ENCODE results near the gene HTT. TPM values are rescaled to one million over a fixed set of nuclear protein-coding genes. Genes with fewer than 3 reads are reported as not detected.
A peak's percentile ranks its signal among the peaks of the same experiment; 100 is the strongest.

Gene HTT
- total RNA-seq, 1 experiment from 2014 or later, result 37.4 TPM

GRCh38 chr4:3234171-3235029, 159.9 kb downstream of the HTT start:
- H3K36me3 ChIP-seq (ENCODE audit: control insufficient read depth in 1 of 2, insufficient read depth in 2 of 2, low read length in 2 of 2), result peaks cover 10 to 12% of the 10 kb centered on the region in 2 experiments; a peak in 3 of 4 replicates
- no TSS peak for BruUV-seq (replicated peaks)
- TF ChIP-seq YY1 (IDR thresholded peaks at IDR 0.05; ENCODE audit: extremely low read depth, insufficient replicate concordance, low read depth, low read length) (no peak), EGR1 (IDR thresholded peaks at IDR 0.05; ENCODE audit: low read depth) (no peak), POLR2AphosphoS5 (IDR thresholded peaks at IDR 0.05; ENCODE audit: low read depth, low read length) (no peak), TCF7L2 (IDR thresholded peaks at IDR 0.05; ENCODE audit: borderline replicate concordance, extremely low read depth, insufficient read depth, insufficient read length) (no peak), MAX (IDR thresholded peaks at IDR 0.05) (0 out of 2 replicates have a peak, but pooled peaks have one; percentile 21), SIN3A (IDR thresholded peaks at IDR 0.05; ENCODE audit: low read depth) (no peak), SP1 (IDR thresholded peaks at IDR 0.05; ENCODE audit: low read depth) (no peak)

GRCh38 chr4:3235030-3235345, 160.5 kb downstream of the HTT start:
- no peaks in the 10 kb centered on the region for H3K9me3 ChIP-seq (ENCODE audit: control insufficient read depth in 1 of 2, insufficient read depth in 1 of 2, low read depth in 1 of 2, low read length in 2 of 2)
- no peak for DNase-seq (ENCODE audit: low read depth, low spot score)
- H2AFZ ChIP-seq (ENCODE audit: low read depth, low read length, poor library complexity, severe bottlenecking), result no peak overlapping the region
- H3K9me2 ChIP-seq (ENCODE audit: insufficient read depth), result no peaks in the 10 kb centered on the region
- H3K4me2 ChIP-seq (ENCODE audit: low read length), result no peak overlapping the region
- H3K4me3 ChIP-seq (replicated peaks in 1 of 2; ENCODE audit: low read depth in 1 of 2, low read length in 2 of 2), result no peak overlapping the region
- POLR2A ChIA-PET, result no interaction called here
- TF ChIP-seq CTCF (IDR thresholded peaks at IDR 0.05 in 2 of 3, conservative IDR thresholded peaks at IDR 0.05 in 1 of 3; ENCODE audit: borderline replicate concordance in 1 of 3, insufficient read depth in 1 of 3, low read depth in 2 of 3, low read length in 2 of 3), result no peak
- ATAC-seq, result no peak
- H3K4me1 ChIP-seq (ENCODE audit: control insufficient read depth in 1 of 2, insufficient read depth in 2 of 2, low read length in 2 of 2), result no peaks in the 10 kb centered on the region
- no peak overlapping the region for H3K27ac ChIP-seq (ENCODE audit: low read depth, low read length)
- RAD21 ChIA-PET (ENCODE audit: low non-redundant PET in 1 of 2, low total read pairs in 2 of 2, uncharacterized antibody in 2 of 2, unreplicated experiment in 2 of 2), result no interaction called here
- intact Hi-C loops (cut with micrococcal nuclease), result no loop called here
- no peaks in the 10 kb centered on the region for H3K27me3 ChIP-seq (ENCODE audit: insufficient read depth, low read length)
- peaks cover 5 to 6% of the 10 kb centered on the region in 2 experiments; a peak in 2 of 4 replicates for H3K36me3 ChIP-seq (ENCODE audit: control insufficient read depth in 1 of 2, insufficient read depth in 2 of 2, low read length in 2 of 2)
- no peaks in the 10 kb centered on the region for H4K20me1 ChIP-seq (ENCODE audit: insufficient read depth)
- BruUV-seq (replicated peaks), result no TSS peak
- CTCF ChIA-PET, result no interaction called here
- no peaks in the 10 kb centered on the region for H3K79me2 ChIP-seq (ENCODE audit: insufficient read depth, low read length)
- no peak overlapping the region for H3K9ac ChIP-seq (ENCODE audit: low read length)

More at GRCh38 chr4:3234171-3235029, 159.9 kb downstream of the HTT start:
- no peaks in the 10 kb centered on the region for H3K79me2 ChIP-seq (ENCODE audit: insufficient read depth, low read length)
- H3K9me3 ChIP-seq (ENCODE audit: control insufficient read depth in 1 of 2, insufficient read depth in 1 of 2, low read depth in 1 of 2, low read length in 2 of 2), result no peaks in the 10 kb centered on the region
- H3K9ac ChIP-seq (ENCODE audit: low read length), result no peak overlapping the region
- no peaks in the 10 kb centered on the region for H3K9me2 ChIP-seq (ENCODE audit: insufficient read depth)
- ATAC-seq (no peak), DNase-seq (ENCODE audit: low read depth, low spot score) (no peak)
- no peak overlapping the region for H2AFZ ChIP-seq (ENCODE audit: low read depth, low read length, poor library complexity, severe bottlenecking)
- ChIA-PET CTCF (no interaction called here), POLR2A (no interaction called here), RAD21 (ENCODE audit: low non-redundant PET in 1 of 2, low total read pairs in 2 of 2, uncharacterized antibody in 2 of 2, unreplicated experiment in 2 of 2) (no interaction called here)
- no peak overlapping the region for H3K4me2 ChIP-seq (ENCODE audit: low read length)
- H3K27ac ChIP-seq (ENCODE audit: low read depth, low read length), result no peak overlapping the region
- H4K20me1 ChIP-seq (ENCODE audit: insufficient read depth), result no peaks in the 10 kb centered on the region
- no peaks in the 10 kb centered on the region for H3K4me1 ChIP-seq (ENCODE audit: control insufficient read depth in 1 of 2, insufficient read depth in 2 of 2, low read length in 2 of 2)
- intact Hi-C loops (cut with micrococcal nuclease), result no loop called here
- no peaks in the 10 kb centered on the region for H3K27me3 ChIP-seq (ENCODE audit: insufficient read depth, low read length)
- H3K4me3 ChIP-seq (replicated peaks in 1 of 2; ENCODE audit: low read depth in 1 of 2, low read length in 2 of 2), result no peak overlapping the region
